Uterus (tissue), 2 donors: ENCODE data around the gene MARCHF9.

Source experiments
- CTCF ChIP-seq, 4 experiments: fragments of 200-600 bp in 2 of 4; fragments of 450-650 bp in 2 of 4; sonication (generic) in 2 of 4; IDR thresholded peaks; one replicate each; pipeline ENCODE4 v1.5.1; 2016 to 2019; ENCODE audit warnings: antibody characterized with exemption in 4 of 4, mild to moderate bottlenecking in 2 of 4, moderate library complexity in 1 of 4
- POLR2A ChIP-seq, 2 donors: fragments of 450-650 bp; IDR thresholded peaks; one replicate each; pipeline ENCODE4 v1.6.1; 2016; ENCODE audit warnings: antibody characterized with exemption in 2 of 2, mild to moderate bottlenecking in 1 of 2, moderate library complexity in 1 of 2

GRCh38 chr12:57743769-57744168, 11.1 kb upstream of the MARCHF9 start:
- TF ChIP-seq CTCF (IDR thresholded peaks at IDR 0.05) (no peak), POLR2A (IDR thresholded peaks at IDR 0.05) (no peak)
